DMS53 treated with DMSO at 0.1 percent for 48 hours (cell line): ENCODE results near the gene SRRT.
A peak's percentile ranks its signal among the peaks of the same experiment; 100 is the strongest.

Source experiments
- DNase-seq: peaks from one replicate; lab custom pipeline; 2025; ENCODE audit not compliant: unreplicated experiment; lab: John Stamatoyannopoulos, UW

The SRRT gene

GRCh38 chr7:100880645-100881044 lies 5.7 kb downstream of the SRRT start:
- no peak for DNase-seq

GRCh38 chr7:100881136-100881535 lies 6.2 kb downstream of the SRRT start:
- no peak for DNase-seq

- DNase-seq: no peak
Observed at GRCh38 chr7:100882201-100882600, 7.3 kb downstream of the SRRT start.

GRCh38 chr7:100882785-100883526 lies 8.1 kb downstream of the SRRT start:
- DNase-seq: no peak

DNA sequence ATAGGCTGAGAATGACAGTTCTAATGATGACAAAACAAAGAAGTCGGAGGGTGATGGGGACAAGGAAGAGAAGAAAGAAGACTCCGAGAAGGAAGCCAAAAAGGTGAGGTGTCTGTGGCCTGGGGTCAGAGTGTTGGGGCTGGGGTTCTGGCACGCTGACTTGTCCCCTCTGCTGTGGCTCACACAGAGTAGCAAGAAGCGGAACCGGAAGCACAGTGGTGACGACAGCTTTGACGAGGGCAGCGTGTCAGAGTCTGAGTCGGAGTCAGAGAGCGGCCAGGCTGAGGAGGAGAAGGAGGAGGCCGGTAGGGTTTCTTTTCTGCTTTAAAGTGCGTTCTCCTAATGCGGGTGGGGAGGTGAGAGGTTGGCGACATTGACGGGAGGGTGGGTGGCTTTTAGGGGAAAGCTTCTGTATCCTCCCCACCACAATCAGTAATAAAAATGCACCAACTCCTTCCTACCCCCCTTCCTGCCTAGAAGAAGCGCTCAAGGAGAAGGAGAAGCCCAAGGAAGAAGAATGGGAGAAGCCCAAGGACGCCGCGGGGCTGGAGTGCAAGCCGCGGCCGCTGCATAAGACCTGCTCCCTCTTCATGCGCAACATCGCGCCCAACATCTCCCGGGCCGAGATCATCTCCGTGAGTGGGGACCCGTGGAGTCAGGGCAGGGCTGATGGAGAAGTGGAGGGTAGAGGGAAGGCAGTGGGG lies 10.0 kb downstream of the SRRT start:
- DNase-seq: no peak

DNA sequence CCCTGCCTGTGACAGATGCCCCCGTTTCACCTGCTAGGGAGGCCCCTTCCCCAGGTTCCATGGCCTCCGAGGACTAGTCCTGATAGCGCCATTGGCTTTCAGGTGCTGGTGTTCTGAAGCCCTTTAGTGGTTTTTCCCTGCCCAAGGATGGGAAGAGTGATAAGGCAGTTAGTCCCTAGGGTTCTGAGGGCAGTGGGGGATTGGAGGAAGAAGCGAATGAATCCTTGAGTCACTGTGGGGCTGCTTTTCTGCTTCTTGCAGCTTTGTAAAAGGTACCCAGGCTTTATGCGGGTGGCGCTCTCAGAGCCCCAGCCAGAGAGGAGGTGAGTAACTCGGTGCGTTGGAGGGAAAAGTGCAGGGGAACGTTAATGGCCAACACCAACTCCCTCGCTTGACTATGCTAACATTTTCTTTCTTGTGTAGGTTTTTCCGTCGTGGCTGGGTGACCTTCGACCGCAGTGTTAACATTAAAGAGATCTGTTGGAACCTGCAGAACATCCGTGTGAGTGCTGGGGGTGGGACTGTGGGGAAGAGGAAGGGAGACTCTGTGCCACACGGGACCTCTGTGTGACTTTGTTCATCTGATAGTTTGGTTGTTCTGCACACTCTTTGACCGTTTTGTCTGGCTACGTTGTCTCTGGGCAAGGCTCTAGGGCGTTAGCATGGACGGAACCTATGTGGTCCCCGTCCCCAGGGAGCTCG lies 10.7 kb downstream of the SRRT start:
- no peak for DNase-seq

DNA sequence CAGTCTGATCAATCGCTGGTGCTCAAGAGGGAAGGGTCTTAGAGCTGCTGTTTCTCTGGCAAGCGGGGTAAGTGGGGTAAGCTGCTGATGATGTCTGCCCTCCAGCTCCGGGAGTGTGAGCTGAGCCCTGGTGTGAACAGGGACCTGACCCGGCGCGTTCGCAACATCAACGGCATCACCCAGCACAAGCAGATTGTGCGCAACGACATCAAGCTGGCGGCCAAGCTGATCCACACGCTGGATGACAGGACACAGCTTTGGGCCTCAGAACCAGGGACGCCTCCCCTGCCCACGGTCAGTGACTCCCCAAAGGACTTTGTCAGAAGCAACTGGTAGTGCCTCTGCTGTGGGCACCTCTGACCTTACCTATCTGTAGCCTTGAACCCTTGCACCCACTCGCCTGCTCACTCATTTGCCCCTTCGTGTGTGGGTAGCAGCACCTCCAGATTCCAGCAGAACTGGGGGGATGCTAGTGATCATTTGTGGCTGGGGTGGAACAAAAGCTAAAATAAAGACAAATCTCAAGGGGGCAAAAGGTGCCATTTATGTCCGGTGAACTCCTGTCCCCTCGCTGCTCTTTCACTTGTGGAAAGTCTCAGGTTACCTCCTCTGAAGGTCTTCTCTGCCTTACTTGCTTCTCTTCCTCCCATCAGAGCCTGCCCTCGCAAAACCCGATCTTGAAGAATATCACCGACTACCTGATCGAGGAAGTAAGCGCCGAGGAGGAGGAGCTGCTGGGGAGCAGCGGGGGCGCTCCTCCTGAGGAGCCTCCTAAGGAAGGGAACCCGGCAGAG lies 11.4 kb downstream of the SRRT start:
- DNase-seq: no peak

- DNase-seq: no peak
Observed at GRCh38 chr7:100886936-100887515, 12.1 kb downstream of the SRRT start.

DNA sequence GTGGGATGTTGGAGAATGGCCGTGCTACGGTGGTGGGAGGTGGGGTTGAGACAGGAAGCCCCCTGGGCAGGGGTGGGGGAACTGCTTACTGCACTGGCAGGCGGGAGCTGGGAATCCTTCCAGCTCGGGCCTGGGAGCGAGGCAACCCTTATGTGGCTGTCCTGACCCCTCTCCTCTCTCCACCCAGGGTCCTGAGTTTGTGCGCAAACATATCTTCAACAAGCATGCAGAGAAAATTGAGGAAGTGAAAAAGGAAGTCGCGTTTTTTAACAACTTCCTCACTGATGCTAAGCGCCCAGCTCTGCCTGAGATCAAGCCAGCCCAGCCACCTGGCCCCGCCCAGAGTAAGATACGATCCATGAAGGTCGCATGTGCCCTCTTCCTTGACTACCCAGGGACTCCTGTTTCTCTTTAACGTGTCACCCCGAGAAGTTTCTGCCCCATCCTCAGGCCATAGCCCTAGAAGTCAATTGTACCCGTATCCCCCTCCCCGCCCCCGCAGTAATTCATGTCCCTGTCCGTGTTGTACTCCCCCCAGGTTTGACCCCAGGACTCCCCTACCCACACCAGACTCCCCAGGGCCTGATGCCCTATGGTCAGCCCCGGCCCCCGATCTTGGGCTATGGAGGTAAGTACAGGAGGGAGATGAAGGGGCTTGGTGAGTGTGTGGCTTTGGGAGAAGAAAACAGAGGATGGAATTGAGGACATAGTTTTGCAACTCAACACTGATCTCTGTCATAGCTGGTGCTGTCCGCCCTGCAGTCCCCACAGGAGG lies 12.8 kb downstream of the SRRT start:
- no peak for DNase-seq

DNA sequence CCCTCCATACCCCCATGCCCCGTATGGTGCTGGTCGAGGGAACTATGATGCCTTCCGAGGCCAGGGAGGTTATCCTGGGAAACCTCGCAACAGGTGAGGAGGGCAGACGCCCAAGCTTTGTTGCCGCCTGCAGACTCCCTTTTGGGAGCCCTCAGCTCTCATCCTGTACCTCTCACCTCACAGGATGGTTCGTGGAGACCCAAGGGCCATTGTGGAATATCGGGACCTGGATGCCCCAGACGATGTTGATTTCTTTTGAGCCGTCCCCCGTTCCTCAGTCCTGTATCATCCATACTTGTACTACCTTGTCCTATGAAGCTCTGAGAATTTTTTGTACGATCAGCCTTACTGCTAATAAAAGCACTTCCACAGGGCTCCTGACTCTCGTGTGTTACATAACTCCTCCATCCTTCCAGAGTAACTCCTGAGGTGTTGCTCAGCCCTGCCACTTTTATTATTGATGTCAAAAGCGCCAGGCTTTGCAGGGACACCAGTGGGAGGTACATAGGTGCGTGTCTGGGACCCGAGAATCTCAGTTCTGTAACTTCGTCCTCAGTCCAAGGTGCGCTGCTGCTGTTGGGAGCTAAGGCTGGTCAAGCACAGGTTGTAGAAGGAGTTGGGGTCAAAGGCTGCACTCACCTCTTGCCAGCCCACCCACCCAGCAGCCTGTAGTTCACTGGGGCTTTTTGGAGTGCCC lies 13.5 kb downstream of the SRRT start:
- no peak for DNase-seq

DNA sequence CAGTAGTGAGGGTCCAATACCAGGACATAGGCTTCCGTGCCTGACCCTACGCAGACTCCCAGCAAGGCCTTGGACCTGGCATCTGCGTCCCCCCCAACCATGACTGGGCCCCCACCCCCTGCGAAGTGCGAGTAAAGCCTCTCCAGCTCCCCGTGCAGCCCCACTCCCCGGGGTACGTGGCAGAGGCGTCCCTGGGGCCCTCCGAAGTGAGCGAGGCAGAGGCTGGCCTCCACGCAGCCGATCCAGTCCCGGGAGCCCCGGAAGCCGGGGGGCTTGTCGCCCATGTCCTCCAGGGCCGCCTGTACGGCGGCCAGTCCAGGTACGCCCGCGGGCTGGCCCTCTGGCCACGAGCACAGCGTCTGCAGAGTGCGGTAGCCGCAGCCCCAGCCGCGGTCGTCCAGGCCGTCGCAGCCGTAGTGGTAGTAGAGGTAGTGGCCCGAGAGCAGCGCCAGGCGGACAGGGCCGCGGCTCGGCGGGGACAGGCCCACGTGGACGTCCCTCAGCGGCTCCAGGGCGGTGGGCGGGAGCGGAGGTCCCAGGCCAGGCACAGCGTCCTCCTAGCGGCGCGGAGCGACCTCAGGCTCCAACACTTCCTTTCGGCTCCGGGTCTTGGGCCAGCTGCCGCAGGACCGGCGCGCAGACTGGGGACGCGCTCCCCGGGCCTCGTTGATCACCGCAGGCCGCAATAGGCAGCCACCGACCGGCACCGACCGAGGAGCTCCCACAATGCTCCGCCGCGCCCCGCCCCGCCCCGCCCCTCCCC lies 14.3 kb downstream of the SRRT start, which contains the start of gene UFSP1:
Gene UFSP1 (minus strand): TSS at position 728 of the 763 bp plus-strand sequence. CDS start 444 bp downstream, at position 284.
- peak; percentile 65 for DNase-seq

DNA sequence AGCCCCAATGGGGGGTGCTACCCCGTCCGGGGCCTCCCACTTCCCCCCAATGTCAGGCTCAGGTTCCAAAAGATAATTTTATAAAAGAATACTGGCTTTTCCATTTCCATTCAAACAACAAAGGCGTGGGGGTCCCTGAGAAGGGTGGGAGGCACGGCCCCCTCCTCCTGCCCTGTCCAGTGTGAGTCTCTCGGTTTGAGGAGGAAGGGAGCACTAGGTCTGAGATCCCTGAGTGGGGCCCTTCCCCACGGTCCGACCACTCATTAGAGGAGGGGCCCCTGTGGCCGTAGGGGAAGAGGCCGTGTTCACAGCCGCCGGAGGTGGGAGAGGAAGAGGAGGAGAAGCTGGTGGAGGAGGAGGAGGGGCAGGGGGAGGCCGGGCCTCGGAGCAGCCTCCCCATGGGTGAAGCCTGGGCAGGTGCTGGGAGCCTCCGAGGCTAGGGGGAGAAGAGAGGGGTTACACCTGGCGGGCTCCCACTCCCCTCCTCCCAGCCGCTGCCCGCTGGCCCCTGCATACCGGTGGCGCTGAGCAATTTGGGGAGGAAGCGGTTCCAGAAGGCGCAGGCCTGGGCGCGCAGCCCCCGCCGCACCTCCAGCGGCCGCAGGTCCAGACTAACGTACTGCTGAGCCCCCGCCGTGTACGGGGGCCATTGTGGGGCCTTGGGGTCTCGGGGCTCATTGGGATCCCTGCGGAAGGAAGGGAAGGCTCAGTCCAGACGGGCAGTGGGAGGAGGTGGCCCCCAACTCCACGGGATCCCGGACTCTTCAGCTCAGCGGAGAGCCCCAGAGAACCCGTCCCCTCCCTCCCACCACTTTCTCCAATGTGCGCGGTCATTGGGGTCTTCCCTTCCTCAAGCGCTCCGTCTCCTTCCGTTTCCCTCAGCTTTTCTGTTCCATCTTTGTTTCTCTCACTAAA lies 16.0 kb downstream of the SRRT start:
- no peak for DNase-seq

DNA sequence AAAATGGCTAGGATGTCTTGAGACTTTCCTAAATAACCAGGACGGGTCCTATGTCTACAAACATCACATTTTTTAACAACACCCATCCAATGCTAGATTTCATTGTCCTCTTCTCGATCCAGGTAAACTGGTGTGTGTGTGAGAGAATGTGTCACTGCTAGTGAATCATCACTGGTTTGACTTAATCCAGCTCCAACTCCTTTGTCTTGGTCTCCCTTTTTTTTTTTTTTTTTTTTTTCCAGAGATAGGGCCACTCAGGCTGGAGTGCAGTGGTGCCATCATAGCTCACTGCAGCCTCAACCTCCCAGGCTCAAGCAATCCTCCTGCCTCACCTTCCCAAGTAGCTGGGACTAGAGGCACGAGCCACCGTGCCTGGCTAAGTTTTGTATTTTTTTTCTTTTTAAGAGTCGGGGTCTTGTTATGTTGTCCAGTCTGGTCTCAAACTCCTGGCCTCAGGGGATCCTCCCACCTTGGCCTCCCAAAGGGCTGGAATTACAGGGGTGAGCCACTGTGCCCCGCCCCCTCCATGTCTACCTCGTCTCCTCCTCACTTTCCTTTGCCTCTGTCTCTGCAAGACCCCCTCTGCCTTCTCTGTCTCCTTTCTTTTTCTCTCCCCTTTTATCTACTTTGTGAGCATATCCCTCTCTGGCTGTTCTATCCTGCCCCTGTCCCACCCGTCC lies 16.8 kb downstream of the SRRT start:
- no peak for DNase-seq

GRCh38 chr7:100892364-100893317 lies 17.7 kb downstream of the SRRT start:
- DNase-seq: no peak

DNA sequence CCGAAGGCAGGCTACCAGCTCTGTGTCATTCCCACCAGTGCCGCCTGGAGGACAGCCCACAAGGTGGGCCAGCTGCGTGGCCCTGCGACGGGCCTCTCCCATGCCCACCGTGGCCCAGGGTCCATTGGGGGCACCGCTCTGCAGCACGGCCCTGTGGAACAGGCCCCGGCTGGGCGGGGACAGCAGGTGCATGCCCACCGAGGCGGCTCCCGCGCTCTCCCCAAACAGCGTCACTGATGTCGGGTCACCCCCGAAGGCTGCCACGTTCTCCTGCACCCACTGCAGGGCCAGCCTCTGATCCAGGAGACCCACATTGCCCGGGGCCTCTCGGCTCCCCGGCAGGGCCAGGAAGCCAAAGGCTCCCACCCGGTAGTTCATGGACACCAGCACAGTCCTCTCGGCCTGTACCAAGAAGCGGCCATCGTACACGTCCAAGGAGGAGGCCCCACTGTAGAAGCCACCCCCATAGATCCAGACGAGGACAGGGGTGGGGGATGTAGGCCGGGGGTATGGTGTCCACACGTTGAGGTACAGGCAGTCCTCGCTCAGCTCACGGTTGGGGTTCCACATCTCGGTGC lies 18.5 kb downstream of the SRRT start:
- no peak for DNase-seq
